ENCODE data around the gene MRLN. TPM values are rescaled to one million over a fixed set of nuclear protein-coding genes. Genes with fewer than 3 reads are reported as not detected.

MRLN gene
- total RNA-seq, 1 experiment from 2014 or later = not detected

DNA sequence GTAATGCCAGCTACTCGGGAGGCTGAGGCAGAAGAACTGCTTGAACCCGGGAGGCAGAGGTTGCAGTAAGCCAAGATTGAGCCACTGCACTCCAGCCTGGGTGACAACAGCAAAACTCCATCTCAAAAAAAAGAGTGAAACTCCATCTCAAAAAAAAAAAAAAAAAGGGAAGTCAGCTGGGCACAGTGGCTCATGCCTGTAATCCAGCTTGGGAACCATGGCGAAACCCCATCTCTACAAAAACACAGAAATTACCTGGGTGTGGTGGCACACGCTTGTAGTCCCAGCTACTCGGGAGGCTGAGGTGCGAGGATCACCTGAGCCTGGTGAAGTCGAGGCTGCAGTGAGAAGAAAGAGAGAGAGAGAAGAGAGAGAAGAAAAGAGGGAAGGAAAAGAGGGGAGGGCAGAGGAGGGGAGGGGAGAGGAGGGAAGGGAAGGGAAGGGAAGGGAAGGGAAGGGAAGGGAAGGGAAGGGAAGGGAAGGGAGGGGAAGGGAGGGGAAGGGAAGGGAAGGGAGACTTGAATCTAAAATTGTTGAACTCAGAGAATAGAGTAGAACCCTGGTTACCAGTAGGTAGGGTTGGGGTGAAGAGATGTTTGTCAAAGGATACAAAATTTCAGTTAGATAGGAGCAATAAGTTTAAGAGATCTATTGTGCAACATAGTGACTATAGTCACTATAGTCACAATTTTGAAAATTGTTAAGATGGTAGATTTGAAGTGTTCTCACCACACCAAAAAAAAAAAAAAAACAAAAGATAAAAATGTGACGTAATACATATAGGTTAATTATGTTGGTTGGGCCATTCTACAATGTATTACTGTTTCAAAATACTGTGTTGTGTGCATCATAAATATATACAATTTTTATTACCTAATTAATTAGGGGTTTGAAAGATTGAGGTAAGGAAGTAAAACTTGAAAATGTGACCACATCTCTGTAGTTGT, 46.1 kb downstream of the MRLN start:
- no peak for DNase-seq (ENCODE audit: low read depth)

- no peak for DNase-seq (ENCODE audit: low read depth)
These were observed 47.3 kb downstream of the MRLN start for GRCh38 chr10:59705931-59706330.

GRCh38 chr10:59704630-59705029, 48.6 kb downstream of the MRLN start:
- DNase-seq (ENCODE audit: low read depth) = no peak

DNA sequence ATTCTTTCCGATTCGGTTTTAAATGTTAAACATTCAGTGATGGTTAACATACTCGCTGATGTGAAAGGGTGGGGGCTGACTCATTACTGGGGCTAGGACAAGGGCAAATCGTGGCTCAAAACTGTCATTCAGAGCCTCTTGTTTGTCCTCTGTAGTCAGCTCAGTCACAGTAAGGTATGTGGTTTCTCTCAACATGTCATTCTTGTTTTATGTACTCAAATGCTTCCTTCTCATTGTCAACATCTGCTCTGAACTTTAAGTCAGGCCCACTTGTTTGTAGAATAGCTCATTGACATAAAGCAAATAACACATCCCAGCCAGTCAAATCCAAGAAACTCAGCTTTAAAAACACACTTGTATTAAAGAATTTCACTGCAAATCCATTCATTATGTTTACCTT, 50.9 kb downstream of the MRLN start:
- DNase-seq (ENCODE audit: low read depth) = no peak

DNA sequence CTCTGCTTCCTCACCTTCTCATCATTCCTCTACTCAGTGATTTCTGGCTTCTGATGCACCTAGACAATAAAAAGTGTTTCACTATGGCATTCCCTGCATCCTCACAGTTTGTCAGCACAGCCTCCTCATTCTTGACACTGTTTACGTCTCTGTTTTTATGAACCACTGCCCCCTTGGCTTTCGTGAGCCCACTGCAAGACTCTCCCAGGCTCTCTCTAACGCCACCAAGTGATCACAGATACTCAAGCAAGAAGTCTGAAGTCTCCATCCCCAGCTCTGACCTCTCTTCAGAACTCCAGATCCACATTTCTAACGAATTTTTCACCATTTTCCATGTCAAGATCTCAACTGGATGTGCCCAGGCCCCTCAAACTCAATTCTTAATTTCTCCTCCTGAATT, 52.5 kb downstream of the MRLN start:
- DNase-seq (ENCODE audit: low read depth) = no peak

DNA sequence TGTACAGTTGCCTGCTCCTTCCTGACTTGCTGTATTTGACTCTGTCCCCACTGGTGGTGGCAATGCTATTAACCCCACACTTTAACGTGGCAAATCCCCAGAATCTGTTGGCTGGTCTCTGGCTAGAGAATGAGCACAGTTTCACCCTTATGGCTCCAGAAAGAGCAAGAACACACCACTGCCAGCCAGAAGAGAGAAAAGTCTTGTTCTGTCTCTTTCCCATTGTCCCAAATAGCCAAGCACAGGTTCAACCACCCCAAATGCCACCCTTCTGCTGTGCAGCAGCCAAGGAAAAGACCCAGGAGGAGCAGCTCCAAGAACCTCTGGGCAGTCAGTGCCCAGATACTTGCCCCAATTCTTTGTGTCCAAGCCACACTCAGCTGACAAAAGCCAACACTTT, 54.9 kb downstream of the MRLN start:
- DNase-seq (ENCODE audit: low read depth) = no peak

DNA sequence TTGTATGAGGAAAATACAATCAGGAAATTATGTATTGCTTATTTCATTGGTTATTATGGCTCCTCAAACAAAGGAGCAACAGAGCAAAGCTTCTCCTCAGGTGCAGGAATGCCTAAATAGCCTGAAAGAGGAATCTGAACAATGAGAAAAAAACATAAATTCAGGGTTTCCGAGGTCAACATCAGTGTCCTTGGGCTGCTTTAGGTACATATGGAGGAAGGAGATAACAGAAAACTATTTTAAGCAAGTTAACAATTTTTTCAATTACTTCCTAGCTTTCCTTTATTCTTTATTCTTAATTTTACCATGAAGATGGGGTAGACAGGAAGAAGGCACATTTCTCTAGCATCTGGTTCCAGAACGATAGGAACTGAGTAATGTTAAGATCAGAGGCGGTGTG, 57.6 kb downstream of the MRLN start:
- DNase-seq (ENCODE audit: low read depth) = no peak

- no peak for DNase-seq (ENCODE audit: low read depth)
These were observed 58.3 kb downstream of the MRLN start for GRCh38 chr10:59694936-59695335.

- no peak for DNase-seq (ENCODE audit: low read depth)
These were observed 61.1 kb downstream of the MRLN start for GRCh38 chr10:59692113-59692512.

GRCh38 chr10:59688921-59689351, 64.3 kb downstream of the MRLN start:
- peak; percentile 42 for DNase-seq (ENCODE audit: low read depth)

DNA sequence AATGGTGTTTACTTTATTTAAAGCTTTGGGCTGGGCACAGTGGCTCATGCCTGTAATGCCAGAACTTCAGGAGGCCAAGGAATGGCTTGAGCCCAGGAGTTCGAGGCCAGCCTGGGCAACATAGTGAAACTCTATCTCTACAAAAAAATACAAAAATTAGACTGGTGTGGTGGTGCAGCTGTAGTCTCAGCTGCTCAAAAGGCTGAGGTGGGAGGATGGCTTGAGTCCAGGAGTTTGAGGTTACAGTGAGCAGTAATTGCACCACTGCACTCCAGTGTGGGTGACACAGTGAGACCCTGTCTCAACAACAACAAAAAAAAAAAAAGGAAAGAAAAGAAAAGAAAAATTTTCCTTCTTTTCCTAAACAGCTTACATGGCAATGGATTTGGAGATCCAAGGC, 65.6 kb downstream of the MRLN start:
- DNase-seq (ENCODE audit: low read depth) = no peak

Other genes starting within 250 kb of the MRLN start
- 0.73 and 1.2 TPM in 2 replicates for gene SLC16A9, start 43.6 kb downstream of the MRLN start, total RNA-seq (2014; rRNA removed; shearing (Covaris generic))
- 15.8 and 22.0 TPM in 2 replicates for gene CCDC6, start 153.1 kb upstream of the MRLN start, total RNA-seq (2014; rRNA removed; shearing (Covaris generic))